ENCODE measurements around the gene TRUB1.

TRUB1 gene

DNA sequence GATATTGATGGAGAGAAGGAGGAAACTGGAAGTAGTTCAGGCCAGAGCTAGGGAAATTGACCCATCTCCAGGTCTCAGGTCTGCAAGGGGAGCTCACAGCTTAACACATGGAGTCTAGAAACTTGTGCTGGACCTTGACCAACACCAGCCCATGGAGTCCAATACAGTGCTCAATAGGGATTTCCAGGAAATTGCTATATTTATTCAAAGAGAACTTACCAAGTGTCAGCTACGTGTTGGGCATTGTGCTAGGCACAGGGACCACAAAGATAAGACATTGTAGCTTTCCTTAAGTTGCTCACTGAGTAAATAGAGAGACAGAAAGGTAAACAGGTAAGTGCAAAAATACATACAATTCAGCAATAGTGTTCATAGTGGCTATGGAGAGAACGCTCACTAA is 82.5 kb downstream of the TRUB1 start:
- in situ Hi-C loops (cut with MboI; ENCODE audit: low pct_unique_long_range_greater_than_20kb, low sequenced_read_pairs), result no loop called here
- DNase-seq, result no peak

DNA sequence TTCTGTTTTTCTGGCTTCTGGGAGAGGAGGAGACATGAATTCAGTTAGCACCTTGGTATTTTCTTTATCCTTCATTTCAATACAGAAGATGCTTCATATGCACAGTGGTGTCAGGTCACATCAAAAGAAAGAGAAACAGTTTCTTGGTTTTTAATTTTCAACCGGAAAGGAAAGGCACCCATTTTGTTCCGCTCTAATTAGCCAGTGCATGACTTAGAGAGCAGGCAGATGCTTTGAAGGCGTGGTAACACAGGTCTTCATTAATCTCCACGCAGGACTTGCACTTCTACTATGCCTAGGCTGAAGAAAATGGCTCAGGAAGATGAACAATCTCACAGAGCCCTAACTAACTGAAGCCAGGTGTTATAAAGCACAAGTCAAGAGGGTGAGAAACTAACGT is 84.7 kb downstream of the TRUB1 start:
- in situ Hi-C loops (cut with MboI; ENCODE audit: low pct_unique_long_range_greater_than_20kb, low sequenced_read_pairs), result no loop called here
- no peak for DNase-seq

DNA sequence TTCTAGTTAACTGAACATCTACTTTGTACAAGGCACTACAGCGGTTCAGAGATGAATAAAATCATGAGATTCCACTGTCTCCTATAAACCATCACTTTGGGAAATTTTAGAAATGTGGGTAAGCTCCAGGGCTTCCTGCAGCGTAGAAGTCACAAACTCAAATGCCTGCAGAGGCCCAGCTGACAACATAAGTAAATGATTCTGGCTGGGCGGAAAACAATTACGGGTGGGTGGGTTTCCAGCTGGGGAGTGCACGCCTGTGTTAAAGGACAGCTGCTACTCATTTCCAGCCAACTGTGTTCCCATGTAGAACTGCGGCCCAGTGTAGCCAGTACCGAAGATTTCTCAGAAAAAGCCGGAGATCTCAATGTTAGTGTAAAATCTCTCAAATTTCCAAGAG is 85.7 kb downstream of the TRUB1 start:
- DNase-seq, result no peak
- in situ Hi-C loops (cut with MboI; ENCODE audit: low pct_unique_long_range_greater_than_20kb, low sequenced_read_pairs), result no loop called here

DNA sequence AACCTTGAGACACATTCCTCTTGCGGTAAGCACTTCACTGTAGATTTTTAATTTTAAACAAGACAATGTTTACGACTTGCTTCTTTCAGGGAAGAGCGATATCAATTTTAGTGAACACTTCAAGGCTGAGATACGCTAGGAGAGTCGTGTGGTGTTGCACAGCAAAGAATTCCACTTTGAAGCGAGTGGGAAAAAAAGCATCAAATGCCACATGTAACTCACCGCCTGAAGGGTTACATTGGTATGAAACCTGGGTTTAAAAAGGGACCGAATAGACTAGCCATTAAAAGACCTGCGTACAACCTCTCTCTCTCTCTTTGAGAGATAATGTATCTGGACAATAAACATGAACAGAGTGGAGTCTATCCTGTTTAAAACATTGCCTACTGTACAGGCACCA is 86.4 kb downstream of the TRUB1 start:
- in situ Hi-C loops (cut with MboI; ENCODE audit: low pct_unique_long_range_greater_than_20kb, low sequenced_read_pairs), result no loop called here

DNA sequence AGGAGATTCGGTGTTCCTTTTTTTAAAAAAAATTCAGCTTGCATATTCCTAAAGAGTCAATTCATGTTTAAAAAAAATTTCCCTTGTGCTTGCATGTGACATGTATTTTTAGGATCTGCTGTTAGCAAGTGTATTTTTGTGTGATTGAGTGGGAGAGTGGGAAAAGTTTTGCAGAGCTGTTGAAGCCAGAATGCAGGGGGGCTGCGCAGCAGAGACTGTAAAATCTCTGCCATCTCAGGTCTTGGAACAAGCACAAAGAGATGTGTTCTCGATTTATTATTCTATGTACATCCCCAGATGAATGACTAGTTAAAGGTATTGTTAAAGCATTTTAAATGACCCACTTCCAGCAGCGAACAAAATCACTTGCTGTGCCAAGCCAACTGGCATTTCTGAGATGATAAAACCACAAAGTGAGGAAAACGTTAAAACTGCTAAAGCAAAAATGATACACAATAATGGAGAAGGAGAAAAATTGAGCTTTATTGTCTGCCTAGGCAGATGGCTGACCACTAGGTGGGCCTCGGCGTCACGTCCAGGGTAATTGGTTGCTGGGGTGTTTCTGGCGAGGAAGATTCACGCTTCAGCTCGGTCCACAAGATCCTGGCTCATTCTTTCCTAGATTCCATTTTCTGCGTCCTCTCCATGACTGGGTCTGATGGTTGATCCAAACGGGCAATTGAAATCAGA is 88.2 kb downstream of the TRUB1 start:
- in situ Hi-C loops (cut with MboI; ENCODE audit: low pct_unique_long_range_greater_than_20kb, low sequenced_read_pairs), result no loop called here
- DNase-seq, result no peak

More for the DNA sequence above, 86.4 kb downstream of the TRUB1 start:
- no peak for DNase-seq

DNA sequence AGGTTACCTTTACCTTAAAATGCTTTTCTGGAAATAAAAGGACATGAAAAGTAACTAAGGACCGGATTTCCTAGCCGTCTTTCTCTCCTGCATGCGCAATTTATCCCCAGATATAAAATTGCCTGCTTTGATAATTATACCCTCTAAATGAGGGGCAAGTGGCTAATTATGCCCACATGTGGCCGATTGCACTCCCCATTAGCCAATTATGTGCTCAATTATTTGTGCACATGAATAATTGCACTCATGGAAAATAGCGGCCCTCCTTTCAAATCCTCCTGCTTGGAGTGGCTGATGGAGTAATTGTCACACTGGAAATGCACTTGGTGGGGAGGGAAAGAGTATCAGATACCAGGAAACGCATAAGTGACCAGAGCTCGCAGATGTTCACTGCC is 88.7 kb downstream of the TRUB1 start:
- no peak for DNase-seq
- in situ Hi-C loops (cut with MboI; ENCODE audit: low pct_unique_long_range_greater_than_20kb, low sequenced_read_pairs), result no loop called here
